Measurements from ENCODE around the gene MOB3A.

MOB3A gene

DNA sequence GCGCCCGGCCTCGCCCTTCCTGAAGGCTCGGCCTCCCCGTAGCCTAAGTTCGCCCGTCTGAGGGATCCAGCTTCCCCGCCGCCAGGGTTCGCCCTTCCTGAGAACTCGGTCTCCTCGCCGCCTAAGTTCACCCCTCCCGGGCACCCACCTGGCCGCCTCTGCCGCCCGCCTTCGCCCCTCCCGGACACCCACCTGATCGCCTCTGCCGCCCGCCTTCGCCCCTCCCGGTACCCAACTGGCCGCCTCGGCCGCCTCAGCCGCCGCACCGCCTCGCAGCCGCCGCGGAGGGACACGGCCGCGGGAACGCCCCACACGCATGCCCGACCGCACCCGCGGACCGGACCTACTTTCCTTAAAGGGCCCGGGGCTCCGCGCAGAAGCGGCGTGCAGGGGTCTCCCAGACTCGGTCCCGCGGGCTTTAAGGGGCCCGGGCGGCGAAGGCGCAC, at the start of gene MOB3A:
MOB3A (minus strand) TSS at position 293 of the 446 bp plus-strand sequence. CDS start 17,766 bp downstream, outside the sequence.
- Histone ChIP-seq H3K36me3 (replicated peaks; ENCODE audit: low read depth, low read length) (peaks cover 58% of the 10 kb centered on the region), H3K9me3 (ENCODE audit: insufficient read depth, low read length) (no peaks in the 10 kb centered on the region), H3K27me3 (ENCODE audit: low read depth, low read length) (no peaks in the 10 kb centered on the region), H3K9ac (ENCODE audit: low read length) (peak within 1 kb of the TSS; percentile 77), H3K27ac (ENCODE audit: low read length) (peak within 1 kb of the TSS; percentile 84), H3K79me2 (ENCODE audit: low read length) (peaks cover 51% of the 10 kb centered on the region), H4K20me1 (ENCODE audit: insufficient read depth, low read length) (no peaks in the 10 kb centered on the region), H3K4me1 (ENCODE audit: low read length) (peaks cover 48% of the 10 kb centered on the region), H2AFZ (ENCODE audit: low read depth, low read length) (no peak within 1 kb of the TSS; the same call in 1 of the 2 replicates), H3K4me2 (ENCODE audit: low read length) (peak within 1 kb of the TSS; percentile 90), H3K4me3 (ENCODE audit: low read length) (peak within 1 kb of the TSS; percentile 81)
- TF ChIP-seq, protein P1, sequence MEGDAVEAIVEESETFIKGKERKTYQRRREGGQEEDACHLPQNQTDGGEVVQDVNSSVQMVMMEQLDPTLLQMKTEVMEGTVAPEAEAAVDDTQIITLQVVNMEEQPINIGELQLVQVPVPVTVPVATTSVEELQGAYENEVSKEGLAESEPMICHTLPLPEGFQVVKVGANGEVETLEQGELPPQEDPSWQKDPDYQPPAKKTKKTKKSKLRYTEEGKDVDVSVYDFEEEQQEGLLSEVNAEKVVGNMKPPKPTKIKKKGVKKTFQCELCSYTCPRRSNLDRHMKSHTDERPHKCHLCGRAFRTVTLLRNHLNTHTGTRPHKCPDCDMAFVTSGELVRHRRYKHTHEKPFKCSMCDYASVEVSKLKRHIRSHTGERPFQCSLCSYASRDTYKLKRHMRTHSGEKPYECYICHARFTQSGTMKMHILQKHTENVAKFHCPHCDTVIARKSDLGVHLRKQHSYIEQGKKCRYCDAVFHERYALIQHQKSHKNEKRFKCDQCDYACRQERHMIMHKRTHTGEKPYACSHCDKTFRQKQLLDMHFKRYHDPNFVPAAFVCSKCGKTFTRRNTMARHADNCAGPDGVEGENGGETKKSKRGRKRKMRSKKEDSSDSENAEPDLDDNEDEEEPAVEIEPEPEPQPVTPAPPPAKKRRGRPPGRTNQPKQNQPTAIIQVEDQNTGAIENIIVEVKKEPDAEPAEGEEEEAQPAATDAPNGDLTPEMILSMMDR (IDR thresholded peaks at IDR 0.05; ENCODE audit: low read depth, low read length) = peak; percentile 58
- no peak for TF ChIP-seq EZH2phosphoT487 (IDR thresholded peaks at IDR 0.05; ENCODE audit: low read depth)

DNA sequence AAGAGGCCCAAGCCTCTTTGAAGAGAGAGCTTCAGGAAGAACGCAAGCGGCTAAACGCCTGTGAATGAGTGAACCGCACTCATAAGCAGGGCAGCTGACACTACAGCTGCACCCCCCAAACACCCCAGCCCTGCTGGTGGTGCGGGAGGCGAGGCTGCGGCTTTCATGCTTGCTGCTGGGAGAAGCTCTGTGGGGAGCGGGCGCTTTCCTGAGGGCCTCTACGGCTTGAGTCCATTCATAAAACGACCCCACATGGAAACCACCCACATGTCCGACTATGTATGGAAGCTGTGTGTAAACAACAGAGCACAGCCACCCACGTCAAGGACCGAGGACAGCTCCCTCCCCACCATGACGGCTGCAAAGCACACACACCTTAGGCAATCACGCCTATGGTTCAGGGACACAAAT, 49.7 kb upstream of the MOB3A start:
- Histone ChIP-seq H4K20me1 (ENCODE audit: insufficient read depth, low read length) (peaks cover 66% of the 10 kb centered on the region), H2AFZ (ENCODE audit: low read depth, low read length) (no peak overlapping the region), H3K9me3 (ENCODE audit: insufficient read depth, low read length) (no peaks in the 10 kb centered on the region), H3K36me3 (replicated peaks; ENCODE audit: low read depth, low read length) (peaks cover 21% of the 10 kb centered on the region), H3K4me1 (ENCODE audit: low read length) (peaks cover 23% of the 10 kb centered on the region), H3K4me2 (ENCODE audit: low read length) (no peak overlapping the region), H3K4me3 (ENCODE audit: low read length) (no peak overlapping the region), H3K27me3 (ENCODE audit: low read depth, low read length) (no peaks in the 10 kb centered on the region), H3K79me2 (ENCODE audit: low read length) (peaks cover 99% of the 10 kb centered on the region), H3K27ac (ENCODE audit: low read length) (no peak overlapping the region), H3K9ac (ENCODE audit: low read length) (no peak overlapping the region)
- TF ChIP-seq, protein P1 (IDR thresholded peaks at IDR 0.05; ENCODE audit: low read depth, low read length) = no peak
- no peak for TF ChIP-seq EZH2phosphoT487 (IDR thresholded peaks at IDR 0.05; ENCODE audit: low read depth)

DNA sequence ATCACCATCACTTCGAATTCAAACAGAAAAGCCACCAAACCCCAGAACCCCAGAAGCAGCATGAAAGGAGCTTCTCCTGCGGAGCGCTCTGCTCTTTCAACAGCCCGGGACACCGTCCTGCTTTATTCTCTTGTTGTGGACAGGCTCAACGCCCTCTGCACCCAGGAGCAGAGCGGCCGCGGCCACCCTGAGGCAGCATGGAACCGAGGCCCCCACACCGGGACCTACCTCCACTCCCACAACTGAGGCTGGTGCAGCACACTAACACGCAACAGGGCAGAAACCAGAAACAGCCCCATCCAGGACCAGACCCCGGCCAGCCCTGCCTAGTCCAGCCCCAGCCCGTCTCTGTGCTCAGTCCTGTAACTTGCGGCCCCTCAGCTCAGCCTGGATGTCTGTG, 48.1 kb upstream of the MOB3A start:
- no peak overlapping the region for H3K27ac ChIP-seq (ENCODE audit: low read length)
- TF ChIP-seq, protein P1 (IDR thresholded peaks at IDR 0.05; ENCODE audit: low read depth, low read length) = no peak
- TF ChIP-seq EZH2phosphoT487 (IDR thresholded peaks at IDR 0.05; ENCODE audit: low read depth) = no peak
- H3K9me3 ChIP-seq (ENCODE audit: insufficient read depth, low read length) = no peaks in the 10 kb centered on the region
- H3K27me3 ChIP-seq (ENCODE audit: low read depth, low read length) = no peaks in the 10 kb centered on the region
- peaks cover 99% of the 10 kb centered on the region for H3K79me2 ChIP-seq (ENCODE audit: low read length)
- H3K9ac ChIP-seq (ENCODE audit: low read length) = no peak overlapping the region
- H2AFZ ChIP-seq (ENCODE audit: low read depth, low read length) = no peak overlapping the region
- peaks cover 12% of the 10 kb centered on the region for H3K4me1 ChIP-seq (ENCODE audit: low read length)
- no peak overlapping the region for H3K4me2 ChIP-seq (ENCODE audit: low read length)
- H3K36me3 ChIP-seq (replicated peaks; ENCODE audit: low read depth, low read length) = peaks cover 25% of the 10 kb centered on the region
- peaks cover 70% of the 10 kb centered on the region for H4K20me1 ChIP-seq (ENCODE audit: insufficient read depth, low read length)
- H3K4me3 ChIP-seq (ENCODE audit: low read length) = no peak overlapping the region

DNA sequence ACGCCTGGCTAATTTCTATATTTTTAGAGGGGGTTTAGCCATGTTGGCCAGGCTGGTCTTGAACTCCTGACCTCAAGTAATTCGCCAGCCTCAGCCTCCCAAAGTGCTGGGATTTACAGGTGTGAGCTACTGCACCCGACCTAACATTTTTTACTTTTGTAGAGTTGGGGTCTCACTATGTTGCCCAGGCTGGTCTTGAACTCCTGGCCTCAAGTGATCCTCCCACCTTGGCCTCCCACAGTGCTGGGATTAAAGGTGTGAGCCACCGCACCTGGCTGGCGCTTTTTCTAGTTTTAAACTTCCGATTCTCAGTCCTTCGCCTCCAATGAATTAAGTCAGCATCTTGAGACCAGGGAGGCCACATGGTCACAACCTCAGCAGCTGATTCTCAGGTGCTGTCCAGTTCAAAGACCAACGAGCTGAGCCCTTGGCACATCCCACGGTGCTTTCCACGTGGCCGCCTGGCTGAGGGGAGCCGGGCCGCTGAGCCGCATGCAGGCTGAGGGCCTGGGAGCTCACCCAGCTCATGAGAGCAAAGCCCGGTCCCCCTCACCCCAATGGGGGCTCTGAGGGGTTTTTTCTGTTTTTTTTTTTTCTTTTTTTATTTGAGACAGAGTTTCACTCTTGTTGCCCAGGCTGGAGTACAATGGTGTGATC, 46.2 kb upstream of the MOB3A start:
- Histone ChIP-seq H3K4me2 (ENCODE audit: low read length) (no peak overlapping the region), H3K27ac (ENCODE audit: low read length) (no peak overlapping the region), H3K4me3 (ENCODE audit: low read length) (no peak overlapping the region), H3K36me3 (replicated peaks; ENCODE audit: low read depth, low read length) (peaks cover 34% of the 10 kb centered on the region), H3K9ac (ENCODE audit: low read length) (no peak overlapping the region), H3K9me3 (ENCODE audit: insufficient read depth, low read length) (no peaks in the 10 kb centered on the region), H3K27me3 (ENCODE audit: low read depth, low read length) (no peaks in the 10 kb centered on the region), H2AFZ (ENCODE audit: low read depth, low read length) (no peak overlapping the region), H3K79me2 (ENCODE audit: low read length) (peaks cover 96% of the 10 kb centered on the region), H4K20me1 (ENCODE audit: insufficient read depth, low read length) (peaks cover 72% of the 10 kb centered on the region), H3K4me1 (ENCODE audit: low read length) (no peaks in the 10 kb centered on the region)
- TF ChIP-seq, protein P1 (IDR thresholded peaks at IDR 0.05; ENCODE audit: low read depth, low read length) = no peak
- no peak for TF ChIP-seq EZH2phosphoT487 (IDR thresholded peaks at IDR 0.05; ENCODE audit: low read depth)

Measured in OCI-LY3 (cell line).